Ishikawa (cell line): ENCODE results near the gene ALG10B.

ENCODE experiments used
- CREB1 ChIP-seq: IDR thresholded peaks from 2 replicates; pipeline ENCODE4 v1.6.1; 2012; ENCODE audit warnings: low read depth
- RAD21 ChIP-seq: IDR thresholded peaks from 2 replicates; pipeline ENCODE4 v1.6.1; 2012; ENCODE audit warnings: low read depth
- TEAD4 ChIP-seq: IDR thresholded peaks from 2 replicates; pipeline ENCODE4 v1.6.1; 2012
- ZBTB7A ChIP-seq: IDR thresholded peaks from 2 replicates; pipeline ENCODE4 v1.6.1; 2012; ENCODE audit warnings: low read depth
- TF ChIP-seq, protein P1 (sequence below): IDR thresholded peaks from 2 replicates; pipeline ENCODE4 v1.6.1; 2012
- TF ChIP-seq, protein P2 (sequence below): IDR thresholded peaks from 2 replicates; pipeline ENCODE4 v1.6.1; 2012; ENCODE audit warnings: low read depth, mild to moderate bottlenecking

DNA sequence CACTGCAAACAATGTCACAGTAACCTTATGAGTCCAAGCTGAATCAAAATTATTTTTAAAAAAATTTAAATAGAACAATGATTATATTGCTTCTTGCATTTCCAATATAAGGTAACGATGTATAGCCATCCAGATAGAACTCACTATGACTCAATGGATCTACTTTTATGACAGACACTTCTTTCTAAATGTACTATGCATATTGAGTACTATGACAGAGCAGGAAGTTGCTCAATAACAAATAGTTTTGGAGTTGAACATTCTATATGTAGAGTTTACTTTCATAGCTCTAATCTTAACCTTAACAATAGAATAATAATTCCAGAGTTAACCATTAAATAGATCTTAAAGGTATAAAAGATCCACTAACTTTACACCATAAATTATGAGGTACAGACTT is 46.7 kb upstream of the ALG10B start:
- no peak for TF ChIP-seq TEAD4
- TF ChIP-seq RAD21 = no peak
- no peak for TF ChIP-seq CREB1
- TF ChIP-seq, protein P1, sequence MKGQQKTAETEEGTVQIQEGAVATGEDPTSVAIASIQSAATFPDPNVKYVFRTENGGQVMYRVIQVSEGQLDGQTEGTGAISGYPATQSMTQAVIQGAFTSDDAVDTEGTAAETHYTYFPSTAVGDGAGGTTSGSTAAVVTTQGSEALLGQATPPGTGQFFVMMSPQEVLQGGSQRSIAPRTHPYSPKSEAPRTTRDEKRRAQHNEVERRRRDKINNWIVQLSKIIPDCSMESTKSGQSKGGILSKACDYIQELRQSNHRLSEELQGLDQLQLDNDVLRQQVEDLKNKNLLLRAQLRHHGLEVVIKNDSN = no peak
- TF ChIP-seq, protein P2, sequence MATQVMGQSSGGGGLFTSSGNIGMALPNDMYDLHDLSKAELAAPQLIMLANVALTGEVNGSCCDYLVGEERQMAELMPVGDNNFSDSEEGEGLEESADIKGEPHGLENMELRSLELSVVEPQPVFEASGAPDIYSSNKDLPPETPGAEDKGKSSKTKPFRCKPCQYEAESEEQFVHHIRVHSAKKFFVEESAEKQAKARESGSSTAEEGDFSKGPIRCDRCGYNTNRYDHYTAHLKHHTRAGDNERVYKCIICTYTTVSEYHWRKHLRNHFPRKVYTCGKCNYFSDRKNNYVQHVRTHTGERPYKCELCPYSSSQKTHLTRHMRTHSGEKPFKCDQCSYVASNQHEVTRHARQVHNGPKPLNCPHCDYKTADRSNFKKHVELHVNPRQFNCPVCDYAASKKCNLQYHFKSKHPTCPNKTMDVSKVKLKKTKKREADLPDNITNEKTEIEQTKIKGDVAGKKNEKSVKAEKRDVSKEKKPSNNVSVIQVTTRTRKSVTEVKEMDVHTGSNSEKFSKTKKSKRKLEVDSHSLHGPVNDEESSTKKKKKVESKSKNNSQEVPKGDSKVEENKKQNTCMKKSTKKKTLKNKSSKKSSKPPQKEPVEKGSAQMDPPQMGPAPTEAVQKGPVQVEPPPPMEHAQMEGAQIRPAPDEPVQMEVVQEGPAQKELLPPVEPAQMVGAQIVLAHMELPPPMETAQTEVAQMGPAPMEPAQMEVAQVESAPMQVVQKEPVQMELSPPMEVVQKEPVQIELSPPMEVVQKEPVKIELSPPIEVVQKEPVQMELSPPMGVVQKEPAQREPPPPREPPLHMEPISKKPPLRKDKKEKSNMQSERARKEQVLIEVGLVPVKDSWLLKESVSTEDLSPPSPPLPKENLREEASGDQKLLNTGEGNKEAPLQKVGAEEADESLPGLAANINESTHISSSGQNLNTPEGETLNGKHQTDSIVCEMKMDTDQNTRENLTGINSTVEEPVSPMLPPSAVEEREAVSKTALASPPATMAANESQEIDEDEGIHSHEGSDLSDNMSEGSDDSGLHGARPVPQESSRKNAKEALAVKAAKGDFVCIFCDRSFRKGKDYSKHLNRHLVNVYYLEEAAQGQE = no peak
- no peak for TF ChIP-seq ZBTB7A
